Mesendoderm (in vitro differentiated cells): ENCODE results near the gene TDRD10.

Source experiments
- DNase-seq: peaks from one replicate; pipeline ENCODE4 v3.0.0; 2013
- H2AK5ac ChIP-seq: 2 replicates; pipeline ENCODE4 v1.6.1; 2013; ENCODE audit warnings: low read length, inconsistent platforms
- H2BK120ac ChIP-seq: 2 replicates; pipeline ENCODE4 v1.6.1; 2013; ENCODE audit warnings: low read depth, mild to moderate bottlenecking, low read length, moderate library complexity, mixed read lengths
- H2BK15ac ChIP-seq: replicated peaks from 2 replicates; pipeline ENCODE4 v1.6.1; 2013; ENCODE audit warnings: low read depth, mild to moderate bottlenecking, moderate library complexity
- H2BK5ac ChIP-seq: 2 replicates; pipeline ENCODE4 v1.6.1; 2013; ENCODE audit warnings: low read length, inconsistent platforms
- H3K18ac ChIP-seq: 2 replicates; pipeline ENCODE4 v1.6.1; 2013; ENCODE audit warnings: mild to moderate bottlenecking, low read length, mixed read lengths
- H3K23ac ChIP-seq: one replicate; pipeline ENCODE4 v1.6.1; 2013; ENCODE audit warnings: low read length
- H3K27ac ChIP-seq: 2 replicates; pipeline ENCODE4 v1.5.1; 2013; ENCODE audit warnings: low read depth, mild to moderate bottlenecking, inconsistent platforms, low read length, moderate library complexity
- H3K27me3 ChIP-seq: 2 replicates; pipeline ENCODE4 v1.6.1; 2013; ENCODE audit warnings: low read length, control low read depth, mild to moderate bottlenecking, inconsistent platforms; ENCODE audit not compliant: insufficient read depth, poor library complexity
- H3K36me3 ChIP-seq: 2 replicates; pipeline ENCODE4 v1.6.1; 2013; ENCODE audit warnings: low read length, inconsistent platforms; ENCODE audit not compliant: control insufficient read depth, insufficient read depth
- H3K4ac ChIP-seq: one replicate; pipeline ENCODE4 v1.6.1; 2013; ENCODE audit warnings: low read depth, mild to moderate bottlenecking, low read length, moderate library complexity
- H3K4me1 ChIP-seq: 2 replicates; pipeline ENCODE4 v1.6.1; 2013; ENCODE audit warnings: low read depth, low read length, inconsistent platforms; ENCODE audit not compliant: control insufficient read depth
- H3K4me2 ChIP-seq: 2 replicates; pipeline ENCODE4 v1.6.1; 2013; ENCODE audit warnings: low read length
- H3K4me3 ChIP-seq: 2 replicates; pipeline ENCODE4 v1.5.1; 2013; ENCODE audit warnings: mild to moderate bottlenecking, low read length
- H3K56ac ChIP-seq: one replicate; pipeline ENCODE4 v1.6.1; 2013; ENCODE audit warnings: low read length
- H3K79me1 ChIP-seq: 2 replicates; pipeline ENCODE4 v1.6.1; 2013; ENCODE audit warnings: low read length, inconsistent platforms
- H3K79me2 ChIP-seq: 2 replicates; pipeline ENCODE4 v1.6.1; 2013; ENCODE audit warnings: mild to moderate bottlenecking, low read length; ENCODE audit not compliant: control insufficient read depth, insufficient read depth
- H3K9ac ChIP-seq: 2 replicates; pipeline ENCODE4 v1.6.1; 2013; ENCODE audit warnings: low read length, inconsistent platforms
- H4K5ac ChIP-seq: one replicate; pipeline ENCODE4 v1.6.1; 2013; ENCODE audit warnings: low read length
- H4K8ac ChIP-seq: one replicate; pipeline ENCODE4 v1.6.1; 2013; ENCODE audit warnings: low read depth, mild to moderate bottlenecking, control low read depth, low read length, moderate library complexity
- WGBS: extraction: QIAGEN DNeasy Blood & Tissue Kit; methylation state at CpG from one replicate; pipeline ENCODE4 v1.1.7; 2013; ENCODE audit warnings: low lambda C conversion rate, missing lambda C conversion rate; ENCODE audit not compliant: insufficient coverage; ENCODE audit errors: extremely low coverage; 5-methylcytosine and 5-hydroxymethylcytosine counted together

Gene TDRD10

DNA sequence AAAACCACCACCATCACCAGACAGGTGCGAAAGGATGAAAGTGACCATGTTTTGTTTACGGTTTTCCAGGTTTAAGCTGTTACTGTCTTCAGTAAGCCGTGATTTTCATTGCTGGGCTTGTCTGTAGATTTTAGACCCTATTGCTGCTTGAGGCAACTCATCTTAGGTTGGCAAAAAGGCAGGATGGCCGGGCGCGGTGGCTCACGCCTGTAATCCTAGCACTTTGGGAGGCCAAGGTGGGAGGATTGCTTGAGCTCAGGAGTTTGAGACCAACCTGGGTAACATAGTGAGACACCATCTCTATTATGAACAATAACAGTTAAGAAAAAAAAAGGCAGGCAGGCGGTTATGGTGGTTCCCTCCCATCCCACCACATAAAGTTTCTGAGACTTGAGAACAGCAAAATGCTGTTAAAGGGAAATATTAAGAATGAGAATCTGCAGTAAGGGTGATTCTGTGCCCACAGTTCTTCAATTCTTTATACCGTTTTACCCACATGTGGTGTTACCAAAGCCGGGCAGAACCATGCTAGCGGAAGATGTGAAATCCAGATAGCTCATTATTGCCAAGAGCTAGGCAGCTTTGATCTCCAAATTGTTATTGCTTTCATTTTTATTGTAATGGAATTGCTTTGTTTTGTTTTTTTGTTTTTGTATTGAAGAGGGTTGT, 34.5 kb upstream of the TDRD10 start:
- Histone ChIP-seq H3K4me1 (peaks cover 2% of the 10 kb centered on the region), H2AK5ac (no peak overlapping the region), H3K4me3 (no peak overlapping the region), H2BK5ac (no peak overlapping the region), H4K8ac (no peak overlapping the region), H3K27me3 (no peaks in the 10 kb centered on the region), H4K5ac (no peak overlapping the region), H3K36me3 (no peaks in the 10 kb centered on the region), H3K56ac (no peak overlapping the region), H3K23ac (no peak overlapping the region), H3K4me2 (no peak overlapping the region), H2BK15ac (no peak overlapping the region), H3K79me1 (no peaks in the 10 kb centered on the region), H3K79me2 (no peaks in the 10 kb centered on the region), H3K27ac (no peak overlapping the region), H2BK120ac (no peak overlapping the region), H3K4ac (no peak overlapping the region), H3K18ac (no peak overlapping the region), H3K9ac (no peak overlapping the region)
- DNase-seq, result no peak
- no CpG with 5 or more reads among the region's 11 CpGs for WGBS

DNA sequence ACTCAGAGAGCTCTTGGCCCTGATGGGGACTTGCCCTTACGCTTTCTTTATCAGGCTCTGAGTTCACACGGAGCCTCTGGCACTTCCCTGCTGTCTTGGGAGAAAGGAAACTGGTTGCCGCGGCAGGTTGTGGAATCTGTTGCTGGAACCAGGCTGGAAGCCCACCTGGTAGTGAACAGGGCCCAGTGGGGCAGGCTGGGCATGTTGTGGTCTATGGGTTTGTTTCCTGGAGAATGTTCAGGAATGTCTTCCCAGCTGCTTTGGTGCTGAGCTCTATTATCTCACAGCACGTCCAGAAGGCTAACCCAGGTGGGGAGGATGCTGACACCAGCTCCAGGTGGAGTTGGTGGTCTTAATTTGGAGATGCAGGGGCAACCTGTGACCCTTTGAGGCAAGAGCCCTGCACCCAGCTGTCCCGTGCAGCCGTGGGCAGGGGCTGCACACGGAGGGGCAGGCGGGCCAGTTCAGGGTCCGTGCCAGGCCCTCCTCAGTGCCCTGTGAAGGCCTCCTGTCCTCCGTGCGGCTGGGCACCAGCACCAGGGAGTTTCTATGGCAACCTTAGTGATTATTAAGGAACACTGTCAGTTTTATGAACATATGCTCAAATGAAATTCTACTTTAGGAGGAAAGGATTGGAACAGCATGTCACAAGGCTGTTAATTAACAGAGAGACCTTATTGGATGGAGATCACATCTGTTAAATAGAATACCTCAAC, 33.3 kb upstream of the TDRD10 start:
- H3K36me3 ChIP-seq, result no peaks in the 10 kb centered on the region
- no peak overlapping the region for H3K27ac ChIP-seq
- no peak overlapping the region for H3K9ac ChIP-seq
- H3K4me3 ChIP-seq, result no peak overlapping the region
- no peak overlapping the region for H4K5ac ChIP-seq
- no peak overlapping the region for H2AK5ac ChIP-seq
- H3K4me2 ChIP-seq, result no peak overlapping the region
- no peaks in the 10 kb centered on the region for H3K79me1 ChIP-seq
- H3K18ac ChIP-seq, result no peak overlapping the region
- no peak overlapping the region for H2BK15ac ChIP-seq
- no peak overlapping the region for H3K56ac ChIP-seq
- no peaks in the 10 kb centered on the region for H3K79me2 ChIP-seq
- H3K4me1 ChIP-seq, result no peaks in the 10 kb centered on the region
- no peak overlapping the region for H3K23ac ChIP-seq
- H3K4ac ChIP-seq, result no peak overlapping the region
- no peak for DNase-seq
- no peak overlapping the region for H4K8ac ChIP-seq
- no peak overlapping the region for H2BK5ac ChIP-seq
- H3K27me3 ChIP-seq, result no peaks in the 10 kb centered on the region
- WGBS, result no CpG with 5 or more reads among the region's 12 CpGs
- H2BK120ac ChIP-seq, result no peak overlapping the region

GRCh38 chr1:154469844-154470560, 32.0 kb upstream of the TDRD10 start:
- Histone ChIP-seq H3K23ac (no peak overlapping the region), H3K79me1 (no peaks in the 10 kb centered on the region), H3K18ac (no peak overlapping the region), H3K79me2 (no peaks in the 10 kb centered on the region), H3K9ac (no peak overlapping the region), H2BK120ac (no peak overlapping the region), H4K8ac (no peak overlapping the region), H3K4me3 (no peak overlapping the region), H3K4me1 (no peaks in the 10 kb centered on the region), H4K5ac (no peak overlapping the region), H3K4ac (no peak overlapping the region), H3K56ac (no peak overlapping the region), H2BK5ac (no peak overlapping the region), H3K36me3 (no peaks in the 10 kb centered on the region), H2BK15ac (no peak overlapping the region), H3K27me3 (no peaks in the 10 kb centered on the region), H2AK5ac (no peak overlapping the region), H3K27ac (no peak overlapping the region), H3K4me2 (no peak overlapping the region)
- no peak for DNase-seq
- WGBS, result no CpG with 5 or more reads among the region's 10 CpGs

DNA sequence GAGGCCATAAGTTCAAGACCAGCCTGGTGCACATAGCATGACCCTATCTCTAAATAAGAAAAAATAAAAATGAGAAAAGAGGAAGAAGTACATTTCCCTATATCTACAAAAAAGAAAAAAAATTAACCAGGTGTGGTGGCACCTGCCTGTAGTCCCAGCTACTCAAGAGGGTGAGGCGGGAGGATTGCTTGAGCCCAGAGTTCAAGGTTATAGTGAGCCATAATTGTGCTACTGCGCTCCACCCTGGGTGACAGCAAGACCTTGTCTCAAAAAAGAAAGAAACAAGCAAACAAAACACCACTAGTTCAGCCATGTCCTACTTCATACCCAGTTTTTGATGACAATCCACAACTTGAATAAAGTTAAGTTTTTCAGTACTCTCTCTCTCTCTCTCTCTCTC, 30.7 kb upstream of the TDRD10 start:
- Histone ChIP-seq H2BK5ac (no peak overlapping the region), H2AK5ac (no peak overlapping the region)

GRCh38 chr1:154474802-154475201, 27.2 kb upstream of the TDRD10 start:
- no peak overlapping the region for H3K9ac ChIP-seq
- DNase-seq, result no peak
- H3K79me1 ChIP-seq, result no peaks in the 10 kb centered on the region
- no peak overlapping the region for H2BK5ac ChIP-seq
- H4K8ac ChIP-seq, result no peak overlapping the region
- no peak overlapping the region for H2BK120ac ChIP-seq
- H3K27ac ChIP-seq, result no peak overlapping the region
- no peak overlapping the region for H2BK15ac ChIP-seq
- H3K18ac ChIP-seq, result no peak overlapping the region
- no peak overlapping the region for H4K5ac ChIP-seq
- H3K56ac ChIP-seq, result no peak overlapping the region
- H3K4me3 ChIP-seq, result no peak overlapping the region
- no CpG with 5 or more reads among the region's 3 CpGs for WGBS
- H3K27me3 ChIP-seq, result no peaks in the 10 kb centered on the region
- H3K79me2 ChIP-seq, result no peaks in the 10 kb centered on the region
- H2AK5ac ChIP-seq, result no peak overlapping the region
- no peak overlapping the region for H3K4me2 ChIP-seq
- no peak overlapping the region for H3K4ac ChIP-seq
- H3K23ac ChIP-seq, result no peak overlapping the region
- H3K36me3 ChIP-seq, result no peaks in the 10 kb centered on the region
- H3K4me1 ChIP-seq, result no peaks in the 10 kb centered on the region

More for the DNA sequence above, 30.7 kb upstream of the TDRD10 start:
- WGBS, result no CpG with 5 or more reads among the region's 2 CpGs
- no peak overlapping the region for H3K4ac ChIP-seq
- no peaks in the 10 kb centered on the region for H3K4me1 ChIP-seq
- H2BK120ac ChIP-seq, result no peak overlapping the region
- H3K36me3 ChIP-seq, result no peaks in the 10 kb centered on the region
- no peak overlapping the region for H3K4me2 ChIP-seq
- H3K79me1 ChIP-seq, result no peaks in the 10 kb centered on the region
- no peak for DNase-seq
- H3K23ac ChIP-seq, result no peak overlapping the region
- H3K27ac ChIP-seq, result no peak overlapping the region
- H3K9ac ChIP-seq, result no peak overlapping the region
- no peak overlapping the region for H3K18ac ChIP-seq
- H4K8ac ChIP-seq, result no peak overlapping the region
- no peak overlapping the region for H3K4me3 ChIP-seq
- no peaks in the 10 kb centered on the region for H3K79me2 ChIP-seq
- no peaks in the 10 kb centered on the region for H3K27me3 ChIP-seq
- H4K5ac ChIP-seq, result no peak overlapping the region
- H2BK15ac ChIP-seq, result no peak overlapping the region
- H3K56ac ChIP-seq, result no peak overlapping the region
